ENCODE results near the gene UST. TPM values are rescaled to one million over a fixed set of nuclear protein-coding genes. Genes with fewer than 3 reads are reported as not detected.
A peak's percentile ranks its signal among the peaks of the same experiment; 100 is the strongest.

The UST gene
- total RNA-seq, 2 experiments from 2014 or later, result 3.7 to 4.9 TPM

GRCh38 chr6:148928811-148929210, 182.0 kb downstream of the UST start:
- Mint-ChIP-seq H3K9me3 (no peaks in the 10 kb centered on the region), H3K36me3 (no peaks in the 10 kb centered on the region), H3K4me3 (no peak overlapping the region), H3K27me3 (no peaks in the 10 kb centered on the region), H3K27ac (no peak overlapping the region), H3K4me1 (ENCODE audit: low read depth) (no peaks in the 10 kb centered on the region)
- intact Hi-C loops (cut with micrococcal nuclease), result no loop called here
- ChIA-PET POLR2A (no interaction called here), CTCF (interaction anchor here (1.2 kb wide), 1 partner anchor 10 kb away, joined by 3 read pairs; no protein-coding TSS in a partner anchor)
- DNase-seq, result no peak

- intact Hi-C loops (cut with micrococcal nuclease), result no loop called here
- POLR2A ChIA-PET, result no interaction called here
- no peak overlapping the region for H3K27ac Mint-ChIP-seq
- no peaks in the 10 kb centered on the region for H3K9me3 Mint-ChIP-seq
- CTCF ChIA-PET, result no interaction called here
- no peak for DNase-seq
- H3K4me1 Mint-ChIP-seq (ENCODE audit: low read depth), result no peaks in the 10 kb centered on the region
- no peaks in the 10 kb centered on the region for H3K27me3 Mint-ChIP-seq
- H3K36me3 Mint-ChIP-seq, result no peaks in the 10 kb centered on the region
- H3K4me3 Mint-ChIP-seq, result no peak overlapping the region
Observed at GRCh38 chr6:148932208-148932607, 185.4 kb downstream of the UST start.

- H3K9me3 Mint-ChIP-seq, result no peaks in the 10 kb centered on the region
- H3K36me3 Mint-ChIP-seq, result no peaks in the 10 kb centered on the region
- H3K4me3 Mint-ChIP-seq, result no peak overlapping the region
- H3K27ac Mint-ChIP-seq, result no peak overlapping the region
- H3K4me1 Mint-ChIP-seq (ENCODE audit: low read depth), result no peaks in the 10 kb centered on the region
- no peaks in the 10 kb centered on the region for H3K27me3 Mint-ChIP-seq
- CTCF ChIA-PET, result no interaction called here
- intact Hi-C loops (cut with micrococcal nuclease), result no loop called here
- POLR2A ChIA-PET, result no interaction called here
- no peak for DNase-seq
Observed at GRCh38 chr6:148932731-148933130, 185.9 kb downstream of the UST start.

DNA sequence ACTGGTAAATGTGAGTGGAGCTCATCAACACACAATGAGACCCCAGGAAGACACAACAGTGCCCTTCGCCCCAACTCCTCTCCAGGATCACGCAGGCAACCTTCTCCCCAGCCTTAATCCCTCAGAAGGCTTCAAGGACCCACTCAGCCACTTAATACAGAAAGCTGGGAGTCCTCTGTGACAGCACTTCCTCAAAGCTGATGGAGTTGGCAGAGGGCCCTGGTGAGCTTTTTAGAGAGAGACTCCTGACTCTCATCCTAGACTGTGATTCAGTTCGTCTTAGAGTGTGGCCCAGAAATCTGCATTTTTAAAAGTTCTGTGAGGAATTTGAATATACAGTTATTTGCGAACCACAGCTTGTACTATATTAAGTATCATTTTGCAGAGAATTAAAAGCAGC, 187.7 kb downstream of the UST start:
- Mint-ChIP-seq H3K36me3 (no peaks in the 10 kb centered on the region), H3K27ac (no peak overlapping the region), H3K27me3 (no peaks in the 10 kb centered on the region), H3K4me3 (no peak overlapping the region), H3K4me1 (ENCODE audit: low read depth) (no peaks in the 10 kb centered on the region), H3K9me3 (no peaks in the 10 kb centered on the region)
- ChIA-PET POLR2A (no interaction called here), CTCF (no interaction called here)
- intact Hi-C loops (cut with micrococcal nuclease), result no loop called here
- no peak for DNase-seq

GRCh38 chr6:148934961-148935360, 188.1 kb downstream of the UST start:
- POLR2A ChIA-PET, result no interaction called here
- H3K9me3 Mint-ChIP-seq, result no peaks in the 10 kb centered on the region

GRCh38 chr6:148935705-148936435, 189.0 kb downstream of the UST start:
- H3K4me3 Mint-ChIP-seq, result no peak overlapping the region
- no peak overlapping the region for H3K27ac Mint-ChIP-seq
- H3K27me3 Mint-ChIP-seq, result no peaks in the 10 kb centered on the region
- H3K4me1 Mint-ChIP-seq (ENCODE audit: low read depth), result no peaks in the 10 kb centered on the region
- ChIA-PET POLR2A (no interaction called here), CTCF (interaction anchor here (0.6 kb wide), 1 partner anchor 462 kb away, joined by 3 read pairs; no protein-coding TSS in a partner anchor)
- DNase-seq, result no peak
- H3K36me3 Mint-ChIP-seq, result no peaks in the 10 kb centered on the region
- intact Hi-C loops (cut with micrococcal nuclease), result no loop called here
- no peaks in the 10 kb centered on the region for H3K9me3 Mint-ChIP-seq

More at GRCh38 chr6:148934961-148935360, 188.1 kb downstream of the UST start:
- Mint-ChIP-seq H3K36me3 (no peaks in the 10 kb centered on the region), H3K4me1 (ENCODE audit: low read depth) (no peaks in the 10 kb centered on the region), H3K4me3 (no peak overlapping the region), H3K27ac (no peak overlapping the region), H3K27me3 (no peaks in the 10 kb centered on the region)
- CTCF ChIA-PET, result interaction anchor here (0.6 kb wide), 1 partner anchor 463 kb away, joined by 3 read pairs; no protein-coding TSS in a partner anchor
- intact Hi-C loops (cut with micrococcal nuclease), result no loop called here
- no peak for DNase-seq

- no peak overlapping the region for H3K4me3 Mint-ChIP-seq
- H3K27ac Mint-ChIP-seq, result no peak overlapping the region
- no peaks in the 10 kb centered on the region for H3K27me3 Mint-ChIP-seq
- intact Hi-C loops (cut with micrococcal nuclease), result no loop called here
- CTCF ChIA-PET, result no interaction called here
- DNase-seq, result no peak
- H3K9me3 Mint-ChIP-seq, result no peaks in the 10 kb centered on the region
- POLR2A ChIA-PET, result no interaction called here
- H3K4me1 Mint-ChIP-seq (ENCODE audit: low read depth), result peaks cover 14% of the 10 kb centered on the region
- H3K36me3 Mint-ChIP-seq, result no peaks in the 10 kb centered on the region
Observed at GRCh38 chr6:148943451-148943850, 196.6 kb downstream of the UST start.

GRCh38 chr6:148944608-148945007, 197.8 kb downstream of the UST start:
- H3K36me3 Mint-ChIP-seq, result no peaks in the 10 kb centered on the region
- intact Hi-C loops (cut with micrococcal nuclease), result loop anchor here (1.0 kb wide), 2 partner anchors 76 to 186 kb away; no protein-coding TSS in a partner anchor
- no peak overlapping the region for H3K4me3 Mint-ChIP-seq
- H3K27ac Mint-ChIP-seq, result no peak overlapping the region
- DNase-seq, result no peak
- no peaks in the 10 kb centered on the region for H3K27me3 Mint-ChIP-seq
- peaks cover 14% of the 10 kb centered on the region for H3K4me1 Mint-ChIP-seq (ENCODE audit: low read depth)
- no peaks in the 10 kb centered on the region for H3K9me3 Mint-ChIP-seq
- ChIA-PET POLR2A (no interaction called here), CTCF (interaction anchor here (0.8 to 2.8 kb wide), 5 partner anchors 163 to 385 kb away, joined by 3 to 12 read pairs (median 4); no protein-coding TSS in a partner anchor)

- H3K4me3 Mint-ChIP-seq, result no peak overlapping the region
- H3K9me3 Mint-ChIP-seq, result no peaks in the 10 kb centered on the region
- H3K4me1 Mint-ChIP-seq (ENCODE audit: low read depth), result peaks cover 14% of the 10 kb centered on the region
- H3K27ac Mint-ChIP-seq, result no peak overlapping the region
- ChIA-PET CTCF (interaction anchor here (0.7 to 3.3 kb wide), 8 partner anchors 164 to 409 kb away, joined by 3 to 13 read pairs (median 4); partner anchors contain the start of gene UST), POLR2A (no interaction called here)
- DNase-seq, result no peak
- no peaks in the 10 kb centered on the region for H3K27me3 Mint-ChIP-seq
- intact Hi-C loops (cut with micrococcal nuclease), result loop anchor here (1.0 kb wide), 2 partner anchors 77 to 187 kb away; no protein-coding TSS in a partner anchor
- no peaks in the 10 kb centered on the region for H3K36me3 Mint-ChIP-seq
Observed at GRCh38 chr6:148945301-148946021, 198.6 kb downstream of the UST start.

DNA sequence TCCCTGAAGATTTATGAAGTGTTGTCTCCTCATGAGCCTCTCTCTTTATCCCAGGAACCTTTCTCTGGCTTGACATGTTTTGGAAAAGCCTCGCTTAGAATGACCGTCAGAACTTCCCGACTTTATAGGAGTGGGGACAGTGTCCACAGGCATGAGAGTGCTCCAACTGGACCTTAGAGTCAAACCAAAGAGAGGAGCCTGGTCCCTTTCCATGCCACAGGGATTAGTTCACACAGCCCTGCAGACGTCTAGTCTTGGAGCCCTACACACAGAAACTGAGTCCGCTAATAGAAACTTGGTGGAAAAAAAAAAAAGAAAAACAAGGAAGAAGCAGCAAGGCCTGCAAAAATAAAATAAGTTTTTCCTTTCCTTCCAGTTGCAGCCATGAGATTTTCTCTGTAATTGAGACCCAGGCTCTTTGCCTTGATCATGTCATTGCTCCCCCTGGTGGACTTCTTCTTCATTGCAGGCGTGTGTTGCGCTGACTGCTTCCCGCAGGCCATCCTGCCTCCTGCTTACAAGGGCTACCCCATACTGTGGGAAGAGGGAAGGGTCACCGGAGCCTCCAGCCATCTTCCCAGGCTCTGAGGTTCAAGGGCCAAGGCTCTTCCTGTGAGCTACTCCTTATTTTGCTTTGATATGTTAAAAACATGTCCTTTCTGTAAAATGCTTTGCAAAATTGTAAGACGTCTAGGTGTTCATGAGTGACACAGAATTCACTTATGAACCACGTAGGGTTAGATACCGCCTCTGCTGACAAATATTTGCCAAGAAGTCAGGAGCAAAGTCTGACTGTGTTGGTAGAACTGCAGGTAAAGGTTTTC, 201.0 kb downstream of the UST start:
- H3K27ac Mint-ChIP-seq, result no peak overlapping the region
- POLR2A ChIA-PET, result no interaction called here
- H3K36me3 Mint-ChIP-seq, result no peaks in the 10 kb centered on the region
- peak; percentile 86 for DNase-seq
- no peak overlapping the region for H3K4me3 Mint-ChIP-seq
- CTCF ChIA-PET, result interaction anchor here (1.0 to 3.3 kb wide), 8 partner anchors 9 to 388 kb away, joined by 3 to 13 read pairs (median 6); no protein-coding TSS in a partner anchor
- intact Hi-C loops (cut with micrococcal nuclease), result loop anchor here (1.0 to 2.0 kb wide), 4 partner anchors 117 to 387 kb away; no protein-coding TSS in a partner anchor
- H3K27me3 Mint-ChIP-seq, result no peaks in the 10 kb centered on the region
- peaks cover 17% of the 10 kb centered on the region for H3K4me1 Mint-ChIP-seq (ENCODE audit: low read depth)
- no peaks in the 10 kb centered on the region for H3K9me3 Mint-ChIP-seq

DNA sequence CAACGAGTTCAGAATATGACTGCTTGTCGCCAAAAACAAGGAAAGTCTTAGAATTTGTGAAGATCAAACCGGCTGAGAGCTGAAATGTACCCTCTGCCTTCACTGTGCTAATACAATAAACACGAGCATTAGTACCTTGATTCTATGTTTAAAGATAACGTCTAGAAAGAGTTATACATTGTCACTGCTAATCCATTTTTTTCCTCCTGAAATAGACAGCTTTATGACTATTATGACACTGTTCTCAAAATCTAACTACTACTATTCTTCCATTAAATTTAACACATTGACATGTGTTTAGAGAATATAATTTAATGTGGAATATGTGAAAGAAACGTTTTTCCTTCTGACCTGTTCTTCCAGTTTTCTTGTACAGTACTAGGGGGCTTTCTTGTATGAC, 204.8 kb downstream of the UST start:
- Mint-ChIP-seq H3K27ac (no peak overlapping the region), H3K9me3 (no peaks in the 10 kb centered on the region), H3K4me1 (ENCODE audit: low read depth) (peaks cover 4% of the 10 kb centered on the region), H3K27me3 (no peaks in the 10 kb centered on the region), H3K36me3 (peaks cover 4% of the 10 kb centered on the region), H3K4me3 (no peak overlapping the region)
- DNase-seq, result no peak
- intact Hi-C loops (cut with micrococcal nuclease), result no loop called here
- ChIA-PET POLR2A (no interaction called here), CTCF (interaction anchor here (1.4 kb wide), 1 partner anchor 374 kb away, joined by 5 read pairs; no protein-coding TSS in a partner anchor)
